OCI-LY1 (cell line): ENCODE measurements around the gene MAP4K3.

Source experiments
- H2AFZ ChIP-seq: fragments of 200-600 bp; sonication (generic), shearing (Covaris generic); 2 replicates; pipeline ENCODE4 v1.6.0; 2014; ENCODE audit warnings: antibody characterized with exemption, mild to moderate bottlenecking, low read length
- H3F3A ChIP-seq: fragments of 200-600 bp; sonication (generic), shearing (Covaris generic); 2 replicates; pipeline ENCODE4 v1.6.0; 2014; ENCODE audit warnings: mild to moderate bottlenecking, antibody characterized with exemption, low read length, moderate library complexity; ENCODE audit not compliant: insufficient read depth
- H3K27ac ChIP-seq: fragments of 200-600 bp; sonication (generic); 2 replicates; pipeline ENCODE4 v1.5.1; 2014; ENCODE audit warnings: low read length, mixed run types, mild to moderate bottlenecking, low read depth; ENCODE audit not compliant: poor library complexity, severe bottlenecking
- H3K27me3 ChIP-seq: fragments of 200-600 bp; sonication (generic); 2 replicates; pipeline ENCODE4 v1.6.0; 2014; ENCODE audit warnings: antibody characterized with exemption, mild to moderate bottlenecking, low read length, moderate library complexity; ENCODE audit not compliant: insufficient read depth
- H3K36me3 ChIP-seq: fragments of 200-600 bp; sonication (generic); 2 replicates; pipeline ENCODE4 v1.6.1; 2014; ENCODE audit warnings: mild to moderate bottlenecking, antibody characterized with exemption, low read length, moderate library complexity, mixed read lengths; ENCODE audit not compliant: insufficient read depth
- H3K4me1 ChIP-seq: fragments of 200-600 bp; sonication (generic); 2 replicates; pipeline ENCODE4 v1.5.1; 2014; ENCODE audit warnings: mild to moderate bottlenecking, low read length, moderate library complexity; ENCODE audit not compliant: insufficient read depth, severe bottlenecking
- H3K4me2 ChIP-seq: fragments of 200-600 bp; sonication (generic), shearing (Covaris generic); 2 replicates; pipeline ENCODE4 v1.6.1; 2014; ENCODE audit warnings: low read length
- H3K4me3 ChIP-seq: fragments of 200-600 bp; sonication (generic); 2 replicates; pipeline ENCODE4 v1.5.1; 2014; ENCODE audit warnings: low read length, low read depth, mild to moderate bottlenecking, mixed read lengths; ENCODE audit not compliant: poor library complexity, severe bottlenecking
- H3K79me2 ChIP-seq: fragments of 200-600 bp; shearing (Covaris generic); 2 replicates; pipeline ENCODE4 v1.6.1; 2016; ENCODE audit warnings: mixed run types, low read length, mixed read lengths; ENCODE audit not compliant: insufficient read depth
- H3K9ac ChIP-seq: fragments of 200-600 bp; sonication (generic), shearing (Covaris generic); 2 replicates; pipeline ENCODE4 v1.6.1; 2014; ENCODE audit warnings: mild to moderate bottlenecking, low read length, mixed read lengths
- H3K9me2 ChIP-seq: fragments of 200-600 bp; sonication (generic), shearing (Covaris generic); 2 replicates; pipeline ENCODE4 v1.6.1; 2014; ENCODE audit warnings: low read depth, mild to moderate bottlenecking, low read length, mixed read lengths
- H3K9me3 ChIP-seq: fragments of 200-600 bp; shearing (Covaris generic); 2 replicates; pipeline ENCODE4 v1.6.1; 2014; ENCODE audit warnings: low read length, mixed read lengths
- H4K20me1 ChIP-seq: fragments of 200-600 bp; sonication (generic), shearing (Covaris generic); 2 replicates; pipeline ENCODE4 v1.6.0; 2016; ENCODE audit warnings: mild to moderate bottlenecking, low read length; ENCODE audit not compliant: insufficient read depth
- CTCF ChIP-seq: fragments of 200-600 bp; sonication (generic), shearing (Covaris generic); IDR thresholded peaks from 2 replicates; pipeline ENCODE4 v1.5.1; 2017; ENCODE audit warnings: mild to moderate bottlenecking, antibody characterized with exemption, low read length, moderate library complexity, mixed read lengths
- EZH2 ChIP-seq: fragments of 200-600 bp; sonication (generic), shearing (Covaris generic); IDR thresholded peaks from 2 replicates; pipeline ENCODE4 v1.8.0; 2017; ENCODE audit warnings: borderline replicate concordance, mixed run types, mild to moderate bottlenecking, antibody characterized with exemption, low read length, moderate library complexity, mixed read lengths

The MAP4K3 gene

GRCh38 chr2:39275016-39275415, 162.1 kb downstream of the MAP4K3 start:
- Histone ChIP-seq H4K20me1 (no peaks in the 10 kb centered on the region), H3K4me1 (no peaks in the 10 kb centered on the region), H2AFZ (no peak overlapping the region), H3K27me3 (no peaks in the 10 kb centered on the region), H3K4me3 (no peak overlapping the region), H3F3A (no peaks in the 10 kb centered on the region; the same call in 1 of the 2 replicates), H3K27ac (no peak overlapping the region), H3K9ac (no peak overlapping the region), H3K4me2 (no peak overlapping the region), H3K36me3 (peaks cover 26% of the 10 kb centered on the region), H3K9me2 (no peaks in the 10 kb centered on the region), H3K9me3 (no peaks in the 10 kb centered on the region), H3K79me2 (no peaks in the 10 kb centered on the region)
- TF ChIP-seq CTCF (no peak), EZH2 (no peak)

GRCh38 chr2:39269941-39270340, 167.1 kb downstream of the MAP4K3 start:
- Histone ChIP-seq H3K79me2 (no peaks in the 10 kb centered on the region), H2AFZ (no peak overlapping the region), H3K36me3 (peaks cover 6% of the 10 kb centered on the region; the same call in 1 of the 2 replicates), H3K27ac (no peak overlapping the region), H3K4me2 (no peak overlapping the region), H3K4me3 (no peak overlapping the region), H3K9me2 (no peaks in the 10 kb centered on the region), H3K9ac (no peak overlapping the region), H3K9me3 (no peaks in the 10 kb centered on the region), H3K27me3 (no peaks in the 10 kb centered on the region), H3K4me1 (peaks cover 23% of the 10 kb centered on the region), H3F3A (peaks cover 5% of the 10 kb centered on the region; the same call in 1 of the 2 replicates), H4K20me1 (no peaks in the 10 kb centered on the region)
- TF ChIP-seq CTCF (no peak), EZH2 (no peak)

- Histone ChIP-seq H3K9ac (no peak overlapping the region), H3K4me3 (no peak overlapping the region), H2AFZ (no peak overlapping the region), H3K9me2 (no peaks in the 10 kb centered on the region), H3K4me1 (peaks cover 37% of the 10 kb centered on the region), H3K4me2 (no peak overlapping the region), H3K27me3 (no peaks in the 10 kb centered on the region), H3F3A (peaks cover 5% of the 10 kb centered on the region; the same call in 1 of the 2 replicates), H3K36me3 (peaks cover 6% of the 10 kb centered on the region), H4K20me1 (no peaks in the 10 kb centered on the region), H3K27ac (peak overlapping the region; percentile 96), H3K9me3 (no peaks in the 10 kb centered on the region), H3K79me2 (no peaks in the 10 kb centered on the region)
- no peak for TF ChIP-seq CTCF
- no peak for TF ChIP-seq EZH2
These were observed 170.1 kb downstream of the MAP4K3 start for GRCh38 chr2:39266916-39267434.
